Measurements from ENCODE around the gene RAMP2.

The RAMP2 gene

DNA sequence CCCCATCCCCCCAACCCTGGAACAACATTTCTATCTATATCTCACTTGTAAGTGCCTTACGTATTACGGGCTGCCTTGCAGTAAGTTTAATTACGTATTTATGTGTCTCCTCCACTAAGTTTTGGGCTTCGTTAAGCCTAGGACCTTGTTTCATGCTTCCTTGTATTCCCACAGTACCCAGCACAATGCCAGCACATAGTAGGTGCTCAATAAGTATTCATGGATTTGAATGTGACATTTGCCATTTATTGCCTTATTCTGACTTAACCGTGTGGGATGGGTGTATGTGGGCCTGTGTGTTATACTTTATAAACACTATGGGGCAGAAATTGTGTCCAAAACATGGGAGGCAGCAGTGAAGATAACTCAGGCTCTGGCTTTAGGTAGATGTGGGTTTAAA is 31.5 kb downstream of the RAMP2 start:
- no peak for DNase-seq (ENCODE audit: low read depth in 2 of 2)

GRCh38 chr17:42795061-42795460 is 34.0 kb downstream of the RAMP2 start:
- no peak for DNase-seq (ENCODE audit: low read depth in 2 of 2)

GRCh38 chr17:42795465-42795864 is 34.4 kb downstream of the RAMP2 start:
- DNase-seq (ENCODE audit: low read depth in 2 of 2), result no peak

DNA sequence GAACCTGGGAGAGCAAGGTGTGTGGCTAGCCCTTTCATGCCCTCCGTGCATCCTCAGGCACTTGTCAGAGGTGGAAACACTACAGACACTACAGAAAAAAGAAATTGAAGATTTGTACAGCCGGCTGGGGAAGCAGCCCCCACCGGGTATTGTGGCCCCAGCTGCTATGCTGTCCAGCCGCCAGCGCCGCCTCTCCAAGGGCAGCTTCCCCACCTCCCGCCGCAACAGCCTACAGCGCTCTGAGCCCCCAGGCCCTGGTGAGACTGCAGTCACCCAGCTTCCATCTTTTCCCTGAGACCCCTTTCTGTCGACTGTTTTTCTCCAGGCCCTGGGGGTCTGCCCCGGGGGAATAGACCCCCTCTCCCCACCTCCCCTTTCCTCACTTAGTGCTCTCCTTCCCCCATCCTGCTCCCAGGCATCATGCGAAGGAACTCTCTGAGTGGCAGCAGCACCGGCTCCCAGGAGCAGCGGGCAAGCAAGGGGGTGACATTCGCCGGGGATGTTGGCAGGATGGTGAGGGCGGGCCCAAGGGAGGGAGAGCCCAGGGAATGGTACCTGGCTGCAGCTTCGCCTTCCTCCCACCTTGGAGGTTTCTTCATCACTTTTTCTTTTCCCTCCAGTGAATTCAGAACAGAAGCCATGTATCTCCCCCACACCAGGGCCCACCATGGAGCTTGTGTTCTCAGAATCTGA is 35.2 kb downstream of the RAMP2 start:
- DNase-seq (ENCODE audit: low read depth in 2 of 2), result no peak

- no peak for DNase-seq (ENCODE audit: low read depth in 2 of 2)
Measured at GRCh38 chr17:42797067-42798007, 36.3 kb downstream of the RAMP2 start.

GRCh38 chr17:42798011-42798382 is 37.0 kb downstream of the RAMP2 start:
- DNase-seq (ENCODE audit: low read depth in 2 of 2), result no peak

- DNase-seq (ENCODE audit: low read depth in 2 of 2), result peak; percentile 37 to 60
Measured at GRCh38 chr17:42798383-42799380, 37.7 kb downstream of the RAMP2 start, which contains the start of the genes CNTD1 and COA3. CNTD1 (plus strand) TSS chr17:42798861; CDS start chr17:42799068, 207 bp downstream. COA3 (minus strand) TSS chr17:42798704; CDS start chr17:42798681, 23 bp downstream.

DNA sequence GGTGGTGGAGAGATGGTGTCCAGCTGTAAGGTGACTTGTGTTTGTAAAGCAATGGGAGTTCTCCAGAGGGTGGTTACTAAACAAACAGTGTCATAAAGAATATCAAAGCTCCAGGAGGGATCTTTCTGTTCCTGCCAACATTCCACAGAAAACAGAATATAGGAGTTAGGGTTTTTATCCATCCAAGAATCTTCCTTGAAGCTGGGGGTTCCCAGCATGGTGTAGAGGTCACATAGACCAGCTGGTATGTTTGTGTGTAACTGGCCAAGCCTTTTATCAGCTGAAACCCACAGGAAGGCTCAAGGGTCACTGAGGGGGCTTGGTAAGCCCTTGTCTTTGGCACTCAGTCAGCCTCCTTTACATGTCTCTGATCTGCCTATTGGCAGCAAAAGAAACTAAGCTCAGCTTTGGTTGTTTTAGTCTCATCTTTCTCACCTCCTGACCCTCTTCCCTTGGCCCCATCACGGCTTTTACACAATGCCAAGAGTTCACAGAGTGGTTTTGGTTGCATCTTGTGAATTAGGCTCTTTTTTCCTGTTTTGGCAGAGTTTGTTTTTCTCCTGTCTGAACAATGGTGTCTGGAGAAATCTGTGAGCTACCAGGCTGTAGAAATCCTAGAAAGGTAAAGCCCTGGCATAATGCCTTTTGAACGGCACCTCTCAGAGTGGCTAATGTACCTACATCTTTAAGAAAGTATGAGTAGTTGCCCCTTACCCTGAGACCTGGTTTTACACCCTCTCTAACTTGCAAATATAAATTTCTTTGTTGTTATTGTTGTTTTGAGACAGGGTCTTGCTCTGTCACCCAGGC is 42.3 kb downstream of the RAMP2 start:
- no peak for DNase-seq (ENCODE audit: low read depth in 2 of 2)

DNA sequence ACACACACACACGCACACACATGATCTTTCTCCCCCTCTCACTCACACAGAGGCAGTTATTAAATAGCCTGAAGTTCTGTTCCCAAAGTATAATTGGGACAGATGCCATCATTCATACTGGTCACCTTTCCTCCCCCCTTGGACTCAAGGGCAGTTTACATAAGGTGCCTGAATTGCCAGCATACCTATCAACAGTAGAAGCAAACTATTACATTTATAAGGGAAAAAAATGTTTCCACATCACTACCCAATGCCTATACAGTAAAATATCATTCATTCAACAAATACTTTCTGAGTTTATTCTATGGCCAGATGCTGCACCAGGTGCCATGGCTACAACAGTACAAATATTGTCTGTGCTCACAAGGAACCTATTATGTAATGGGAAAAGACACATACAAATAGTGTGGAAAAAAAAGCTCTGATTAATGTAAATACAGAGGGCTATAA is 43.9 kb downstream of the RAMP2 start:
- no peak for DNase-seq (ENCODE audit: low read depth in 2 of 2)

- DNase-seq (ENCODE audit: low read depth in 2 of 2), result no peak
Measured at GRCh38 chr17:42806249-42806648, 45.2 kb downstream of the RAMP2 start.

- no peak for DNase-seq (ENCODE audit: low read depth in 2 of 2)
Measured at GRCh38 chr17:42809250-42809649, 48.2 kb downstream of the RAMP2 start.
